ENCODE data around the gene SMPX. TPM values are rescaled to one million over a fixed set of nuclear protein-coding genes. Genes with fewer than 3 reads are reported as not detected.

SMPX gene
- total RNA-seq, 2 experiments from 2014 or later = not detected

DNA sequence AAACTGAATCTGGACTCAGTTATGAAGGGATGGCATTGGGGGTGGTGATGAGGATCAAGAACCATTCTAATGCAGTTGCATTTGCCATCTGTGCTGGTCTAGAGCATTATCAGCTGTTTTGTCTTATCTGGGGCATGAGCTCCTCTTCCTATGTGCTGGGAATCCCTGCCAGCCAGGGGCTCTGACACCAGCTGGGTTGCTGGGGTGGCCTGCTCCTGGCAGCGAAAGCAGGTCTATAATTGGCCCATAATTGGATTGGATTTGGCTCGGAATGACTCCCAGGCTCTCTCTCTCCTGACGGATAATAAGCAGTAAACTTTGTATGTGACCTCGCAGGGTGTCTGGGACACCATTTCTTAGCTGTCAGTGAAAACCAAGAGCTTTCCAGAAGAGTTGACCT is 34.1 kb downstream of the SMPX start:
- POLR2A ChIA-PET = no interaction called here
- intact Hi-C loops (cut with micrococcal nuclease; ENCODE audit: unreplicated experiment) = no loop called here
- no peaks in the 10 kb centered on the region for H3K4me1 ChIP-seq (ENCODE audit: insufficient read depth, low read length, poor library complexity, severe bottlenecking)
- no peaks in the 10 kb centered on the region for H3K36me3 ChIP-seq (ENCODE audit: insufficient read depth, low read length)
- TF ChIP-seq EZH2phosphoT487 (IDR thresholded peaks at IDR 0.05; ENCODE audit: borderline replicate concordance, low read depth, low read length) (no peak), CTCF (conservative IDR thresholded peaks at IDR 0.05; ENCODE audit: low read length) (no peak)
- no peaks in the 10 kb centered on the region for H3K9me3 ChIP-seq (ENCODE audit: low read length)
- no peaks in the 10 kb centered on the region for H4K20me1 ChIP-seq (ENCODE audit: insufficient read depth, low read length)
- H2AFZ ChIP-seq (ENCODE audit: low read length) = no peak overlapping the region
- no peaks in the 10 kb centered on the region for H3K79me2 ChIP-seq (ENCODE audit: insufficient read depth, low read depth, low read length)
- H3K4me2 ChIP-seq (ENCODE audit: low read length) = no peak overlapping the region
- no peaks in the 10 kb centered on the region for H3K9me2 ChIP-seq (ENCODE audit: insufficient read depth, low read length)
- H3K27ac ChIP-seq (ENCODE audit: low read depth, low read length, poor library complexity, severe bottlenecking) = no peak overlapping the region
- no peak for DNase-seq (ENCODE audit: low spot score)
- BruUV-seq (replicated peaks) = no TSS peak
- CTCF ChIA-PET (ENCODE audit: unreplicated experiment) = no interaction called here
- H3K4me3 ChIP-seq (ENCODE audit: low read depth, low read length, poor library complexity, severe bottlenecking) = no peak overlapping the region

DNA sequence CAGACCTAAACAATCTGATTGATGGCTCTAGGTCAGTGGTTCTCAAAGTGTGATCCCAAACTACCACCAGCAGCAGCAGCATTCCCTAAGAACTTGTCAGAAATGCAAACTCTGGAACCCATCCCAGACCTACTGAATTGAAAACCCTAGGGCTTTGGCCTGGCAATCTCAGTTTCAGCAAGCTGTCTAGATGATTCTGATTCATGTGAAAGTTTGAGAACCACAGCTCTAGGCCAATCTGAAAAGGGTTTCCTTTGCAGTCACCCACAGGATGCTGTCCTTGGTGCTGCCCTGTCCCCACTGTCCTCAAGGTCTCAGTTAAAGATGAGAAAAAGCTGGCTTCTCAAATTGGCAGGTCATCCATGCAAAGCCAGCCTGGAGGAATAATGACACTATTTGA is 34.8 kb downstream of the SMPX start:
- no peak for DNase-seq (ENCODE audit: low spot score)
- H3K4me3 ChIP-seq (ENCODE audit: low read depth, low read length, poor library complexity, severe bottlenecking) = no peak overlapping the region
- no TSS peak for BruUV-seq (replicated peaks)
- intact Hi-C loops (cut with micrococcal nuclease; ENCODE audit: unreplicated experiment) = no loop called here
- POLR2A ChIA-PET = no interaction called here
- CTCF ChIA-PET (ENCODE audit: unreplicated experiment) = no interaction called here
- no peaks in the 10 kb centered on the region for H4K20me1 ChIP-seq (ENCODE audit: insufficient read depth, low read length)
- TF ChIP-seq EZH2phosphoT487 (IDR thresholded peaks at IDR 0.05; ENCODE audit: borderline replicate concordance, low read depth, low read length) (no peak), CTCF (conservative IDR thresholded peaks at IDR 0.05; ENCODE audit: low read length) (no peak)
- no peaks in the 10 kb centered on the region for H3K79me2 ChIP-seq (ENCODE audit: insufficient read depth, low read depth, low read length)
- no peaks in the 10 kb centered on the region for H3K9me3 ChIP-seq (ENCODE audit: low read length)
- H3K4me1 ChIP-seq (ENCODE audit: insufficient read depth, low read length, poor library complexity, severe bottlenecking) = no peaks in the 10 kb centered on the region
- H3K27ac ChIP-seq (ENCODE audit: low read depth, low read length, poor library complexity, severe bottlenecking) = no peak overlapping the region
- H2AFZ ChIP-seq (ENCODE audit: low read length) = no peak overlapping the region
- no peaks in the 10 kb centered on the region for H3K36me3 ChIP-seq (ENCODE audit: insufficient read depth, low read length)
- no peak overlapping the region for H3K4me2 ChIP-seq (ENCODE audit: low read length)
- H3K9me2 ChIP-seq (ENCODE audit: insufficient read depth, low read length) = no peaks in the 10 kb centered on the region

DNA sequence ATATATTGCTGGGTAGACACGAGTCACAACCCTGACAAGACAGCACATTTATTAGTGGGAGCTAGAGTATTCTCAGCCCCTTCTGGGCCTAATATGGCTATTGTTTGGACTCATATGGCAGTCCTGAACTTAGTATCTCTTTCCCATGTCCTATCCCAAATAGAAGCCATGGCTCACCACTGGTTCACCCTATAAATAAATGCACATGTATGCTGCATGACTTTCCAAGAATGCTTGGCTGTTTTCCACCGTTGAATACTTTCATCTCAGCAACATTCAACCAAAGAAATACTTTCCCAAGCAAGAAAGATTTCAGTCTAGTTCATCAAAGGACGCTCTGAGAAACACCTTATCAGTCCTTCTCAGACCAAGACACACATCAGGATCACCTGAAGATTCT is 36.7 kb downstream of the SMPX start:
- H3K79me2 ChIP-seq (ENCODE audit: insufficient read depth, low read depth, low read length) = no peaks in the 10 kb centered on the region
- H4K20me1 ChIP-seq (ENCODE audit: insufficient read depth, low read length) = no peaks in the 10 kb centered on the region
- no peak for DNase-seq (ENCODE audit: low spot score)
- no peak overlapping the region for H2AFZ ChIP-seq (ENCODE audit: low read length)
- H3K9me2 ChIP-seq (ENCODE audit: insufficient read depth, low read length) = no peaks in the 10 kb centered on the region
- no peak overlapping the region for H3K27ac ChIP-seq (ENCODE audit: low read depth, low read length, poor library complexity, severe bottlenecking)
- CTCF ChIA-PET (ENCODE audit: unreplicated experiment) = no interaction called here
- H3K4me2 ChIP-seq (ENCODE audit: low read length) = no peak overlapping the region
- no peaks in the 10 kb centered on the region for H3K9me3 ChIP-seq (ENCODE audit: low read length)
- POLR2A ChIA-PET = no interaction called here
- no peak overlapping the region for H3K4me3 ChIP-seq (ENCODE audit: low read depth, low read length, poor library complexity, severe bottlenecking)
- H3K36me3 ChIP-seq (ENCODE audit: insufficient read depth, low read length) = no peaks in the 10 kb centered on the region
- no TSS peak for BruUV-seq (replicated peaks)
- no peaks in the 10 kb centered on the region for H3K4me1 ChIP-seq (ENCODE audit: insufficient read depth, low read length, poor library complexity, severe bottlenecking)
- intact Hi-C loops (cut with micrococcal nuclease; ENCODE audit: unreplicated experiment) = no loop called here
- TF ChIP-seq EZH2phosphoT487 (IDR thresholded peaks at IDR 0.05; ENCODE audit: borderline replicate concordance, low read depth, low read length) = no peak
- TF ChIP-seq CTCF (conservative IDR thresholded peaks at IDR 0.05; ENCODE audit: low read length) = no peak
